GM12878 (cell line): Measurements from ENCODE around the gene CRTC1. TPM values are rescaled to one million over a fixed set of nuclear protein-coding genes. Genes with fewer than 3 reads are reported as not detected.

ENCODE experiments used
- ATAC-seq: fragments of 200-7000 bp; cut with Tn5 transposase; 3 replicates; pipeline ENCODE4 v1.9.1; 2020; ENCODE audit warnings: mild to moderate bottlenecking, moderate library complexity
- BruUV-seq: library from RNA; stranded (reverse); fragments of 400-500 nt; replicated peaks from 2 replicates; lab custom pipeline; 2021; lab: Mats Ljungman, UMichigan
- CTCF ChIA-PET: fragments of 300-600 bp; sonication (Branson Sonifier 250); formaldehyde crosslinking; extraction: SDS; loops from one replicate; lab custom pipeline; 2021; ENCODE audit warnings: inconsistent platforms; lab: Yijun Ruan, JAX
- POLR2A ChIA-PET: fragments of 350-600 bp; formaldehyde crosslinking; extraction: SDS; loops from one replicate; lab custom pipeline; 2021; ENCODE audit warnings: inconsistent platforms; lab: Charles Lee
- RAD21 ChIA-PET: fragments of 300-600 bp; sonication (Branson Sonifier 250); formaldehyde crosslinking; loops from one replicate; lab custom pipeline; 2023; ENCODE audit warnings: antibody characterized with exemption; ENCODE audit not compliant: unreplicated experiment; lab: Charles Lee
- SMC1A ChIA-PET: fragments of 300-600 bp; sonication (Branson Sonifier 250); formaldehyde crosslinking; loops from one replicate; lab custom pipeline; 2023; ENCODE audit not compliant: unreplicated experiment, uncharacterized antibody; lab: Charles Lee
- DNase-seq: peaks from one replicate; pipeline ENCODE4 v3.0.0-alpha.2; 2011; ENCODE audit warnings: low read depth, low spot score
- FAIRE-seq: peaks from 3 replicates; lab custom pipeline; 2011; peaks lifted over from hg19 to GRCh38; lab: Jason Lieb, UNC
- H2AFZ ChIP-seq: 2 replicates; pipeline ENCODE4 v1.6.0; 2011; ENCODE audit warnings: low read depth, low read length, control low read depth; ENCODE audit not compliant: control insufficient read depth
- H3K27ac ChIP-seq: 2 replicates; pipeline ENCODE4 v1.5.1; 2011; ENCODE audit warnings: control low read depth; ENCODE audit not compliant: control insufficient read depth, insufficient read depth
- H3K27me3 ChIP-seq, 2 experiments: replicated peaks in 1 of 2; 2 replicates each; pipeline versions ENCODE4 v1.6.0 to v1.6.1; 2011; ENCODE audit warnings: low read length in 1 of 2; ENCODE audit not compliant: control insufficient read depth in 2 of 2, insufficient read depth in 2 of 2
- H3K36me3 ChIP-seq, 2 experiments: 2 replicates each; pipeline ENCODE4 v1.5.1; 2011; ENCODE audit warnings: low read length in 1 of 2; ENCODE audit not compliant: control insufficient read depth in 2 of 2, insufficient read depth in 2 of 2
- H3K4me1 ChIP-seq: 2 replicates; pipeline ENCODE4 v1.6.1; 2011; ENCODE audit warnings: mild to moderate bottlenecking, low read length, moderate library complexity, mixed read lengths; ENCODE audit not compliant: control insufficient read depth, insufficient read depth
- H3K4me2 ChIP-seq: 2 replicates; pipeline ENCODE4 v1.6.0; 2011; ENCODE audit warnings: control low read depth; ENCODE audit not compliant: control insufficient read depth, insufficient read depth
- H3K4me3 ChIP-seq: fragments of 200-600 bp; sonication (generic); 2 replicates; pipeline ENCODE4 v1.5.1; 2016
- H3K79me2 ChIP-seq: 2 replicates; pipeline ENCODE4 v1.6.0; 2011; ENCODE audit warnings: low read length; ENCODE audit not compliant: control insufficient read depth, insufficient read depth
- H3K9ac ChIP-seq: 2 replicates; pipeline ENCODE4 v1.8.0; 2011; ENCODE audit warnings: low read length, control low read depth, mixed read lengths; ENCODE audit not compliant: control insufficient read depth, insufficient read depth
- H3K9me3 ChIP-seq: replicated peaks from 3 replicates; pipeline ENCODE4 v1.5.1; 2011; ENCODE audit warnings: mild to moderate bottlenecking, low read length; ENCODE audit not compliant: control insufficient read depth, insufficient read depth
- H4K20me1 ChIP-seq: 2 replicates; pipeline ENCODE4 v1.6.0; 2011; ENCODE audit not compliant: control insufficient read depth, insufficient read depth
- CUX1 ChIP-seq: IDR thresholded peaks from 2 replicates; pipeline ENCODE4 v1.6.1; 2012; ENCODE audit warnings: improper control_type of control experiment, low read depth, low read length; ENCODE audit not compliant: insufficient replicate concordance
- E2F8 ChIP-seq: fragments of 450-650 bp; IDR thresholded peaks from 2 replicates; pipeline ENCODE4 v1.6.1; 2018; ENCODE audit warnings: mild to moderate bottlenecking, low read depth, moderate library complexity; ENCODE audit not compliant: partially characterized antibody
- HDAC2 ChIP-seq: fragments of 200-600 bp; sonication (generic); IDR thresholded peaks from 2 replicates; pipeline ENCODE4 v1.6.1; 2017
- POLR2A ChIP-seq: IDR thresholded peaks from 2 replicates; pipeline ENCODE4 v1.6.1; 2011; ENCODE audit warnings: low read depth, mild to moderate bottlenecking, low read length
- RAD21 ChIP-seq: IDR thresholded peaks from 2 replicates; pipeline ENCODE4 v1.6.1; 2011; ENCODE audit warnings: mild to moderate bottlenecking, low read depth, low read length, moderate library complexity; ENCODE audit not compliant: insufficient read depth
- YY1 ChIP-seq: IDR thresholded peaks from 2 replicates; pipeline ENCODE4 v1.6.1; 2011; ENCODE audit warnings: low read depth, mild to moderate bottlenecking, low read length
- ZBED1 ChIP-seq: IDR thresholded peaks from 2 replicates; pipeline ENCODE4 v1.6.1; 2016; ENCODE audit warnings: borderline replicate concordance
- ZNF687 ChIP-seq: fragments of 450-650 bp; IDR thresholded peaks from 2 replicates; pipeline ENCODE4 v1.6.1; 2017; ENCODE audit warnings: mild to moderate bottlenecking, moderate library complexity
- ZZZ3 ChIP-seq: IDR thresholded peaks from 2 replicates; pipeline ENCODE4 v1.6.1; 2011; ENCODE audit warnings: low read depth; ENCODE audit not compliant: control insufficient read depth, insufficient read length
- WGBS: methylation state at CpG from one replicate; pipeline ENCODE4 v1.1.6; 2016; ENCODE audit warnings: low lambda C conversion rate; ENCODE audit not compliant: insufficient replicate concordance, insufficient coverage; ENCODE audit errors: missing lambda C conversion rate; 5-methylcytosine and 5-hydroxymethylcytosine counted together
- in situ Hi-C: fragments of 300-500 bp; cut with MboI; formaldehyde crosslinking; loops from 9 replicates; pipeline ENCODE4 v1.14.3; 2018; ENCODE audit warnings: mixed read lengths
- intact Hi-C: fragments of 100-400 bp; cut with micrococcal nuclease; formaldehyde crosslinking; loops from one replicate; pipeline ENCODE4 v1.14.2; 2022; ENCODE audit not compliant: unreplicated experiment
- polyA plus RNA-seq, 11 experiments: library from polyadenylated mRNA; depleted of rRNA in 4 of 11; unstranded in 6 of 11; stranded (reverse) in 5 of 11; fragments of >200 nt; fragmentation: Nextera tagmentation in 4 of 11; fragmentation: Illumina TruSeq in 1 of 11; extraction: Ambion mirVana in 4 of 11; extraction: Trizol in 1 of 11; gene quantifications; 1 replicate in 1 of 11; 2 replicates in 10 of 11; pipeline versions ENCODE4 v1.2.1 to v1.2.3, GENCODE V29; 2011 to 2016; ENCODE audit warnings: inconsistent platforms in 2 of 11, missing spikeins in 2 of 11, low read depth in 1 of 11
- total RNA-seq, 4 experiments: library from RNA; depleted of rRNA in 3 of 4; stranded (reverse); fragments of >200 nt in 3 of 4; fragmentation: Illumina TruSeq in 1 of 4; extraction: Trizol in 1 of 4; gene quantifications; 2 replicates each; pipeline versions ENCODE4 v1.2.1 to v1.2.3, GENCODE V29; 2013 to 2021

CRTC1 gene
- total and polyA plus RNA-seq, 10 of the 15 experiments (the other 5 are each of a cell fraction or from before 2014, with no cell fraction given), result 0.02 to 4.6 (median 1.1) TPM; not detected in 1

GRCh38 chr19:18796239-18796638, 112.8 kb downstream of the CRTC1 start:
- no peak overlapping the region for H3K27ac ChIP-seq
- ChIA-PET POLR2A (no interaction called here), SMC1A (no interaction called here), CTCF (no interaction called here), RAD21 (interaction anchor here (0.6 kb wide), 1 partner anchor 269 kb away, joined by 3 read pairs; no protein-coding TSS in a partner anchor)
- peaks cover 5 to 8% of the 10 kb centered on the region in 2 experiments for H3K27me3 ChIP-seq
- no peak overlapping the region for H3K4me3 ChIP-seq
- in situ Hi-C loops (no loop called here), intact Hi-C loops (no loop called here)
- H3K4me2 ChIP-seq, result no peak overlapping the region
- H4K20me1 ChIP-seq, result no peaks in the 10 kb centered on the region
- no peak for ATAC-seq
- no peak overlapping the region for H3K9ac ChIP-seq
- H3K4me1 ChIP-seq, result no peaks in the 10 kb centered on the region
- FAIRE-seq, result no peak
- no peak overlapping the region for H2AFZ ChIP-seq
- DNase-seq, result no peak
- H3K36me3 ChIP-seq, result no peaks in the 10 kb centered on the region
- no peaks in the 10 kb centered on the region for H3K9me3 ChIP-seq
- WGBS, result 0% methylated on average over 2 of the region's 2 CpGs
- no peaks in the 10 kb centered on the region for H3K79me2 ChIP-seq
- no TSS peak for BruUV-seq
- TF ChIP-seq ZBED1 (no peak), YY1 (no peak), POLR2A (no peak), ZZZ3 (no peak), ZNF687 (no peak), HDAC2 (no peak), CUX1 (no peak), E2F8 (no peak), RAD21 (no peak)
